HepG2 (cell line): ENCODE measurements around the gene TXNDC11. TPM values are rescaled to one million over a fixed set of nuclear protein-coding genes. Genes with fewer than 3 reads are reported as not detected.

ENCODE experiments used
- HNF1A ChIP-seq, 2 experiments: sonication (generic) in 1 of 2; formaldehyde crosslinking in 1 of 2; IDR thresholded peaks; 2 replicates each; pipeline versions ENCODE4 v1.4.0 to v1.6.1; 2016 to 2020; ENCODE audit warnings: borderline replicate concordance in 1 of 2, low read depth in 1 of 2, mild to moderate bottlenecking in 1 of 2, missing genetic modification reagents in 1 of 2
- KLF12 ChIP-seq: sonication (generic); formaldehyde crosslinking; IDR thresholded peaks from 2 replicates; pipeline ENCODE4 v1.4.0; 2020; ENCODE audit warnings: missing genetic modification reagents, borderline replicate concordance
- MEIS1 ChIP-seq: sonication (generic); formaldehyde crosslinking; IDR thresholded peaks from 2 replicates; pipeline ENCODE4 v1.9.0; 2021; ENCODE audit warnings: mild to moderate bottlenecking, missing genetic modification reagents, moderate library complexity, borderline replicate concordance
- POLR2AphosphoS5 ChIP-seq: IDR thresholded peaks from 2 replicates; pipeline ENCODE4 v1.6.1; 2012; ENCODE audit warnings: low read depth, low read length
- RARA ChIP-seq: IDR thresholded peaks from 2 replicates; pipeline ENCODE4 v1.6.1; 2016; ENCODE audit warnings: missing genetic modification reagents, missing compliant biosample characterization
- ZFAT ChIP-seq: sonication (generic); formaldehyde crosslinking; conservative IDR thresholded peaks from 2 replicates; pipeline ENCODE4 v1.8.1; 2023; ENCODE audit warnings: missing genetic modification reagents, inconsistent platforms
- ZNF33B ChIP-seq: sonication (generic); formaldehyde crosslinking; IDR thresholded peaks from 2 replicates; pipeline ENCODE4 v1.5.1; 2020; ENCODE audit warnings: mild to moderate bottlenecking, missing genetic modification reagents
- ZNF776 ChIP-seq: sonication (generic); formaldehyde crosslinking; IDR thresholded peaks from 2 replicates; pipeline ENCODE4 v1.4.0; 2020; ENCODE audit warnings: mild to moderate bottlenecking, missing genetic modification reagents
- ZSCAN29 ChIP-seq: sonication (generic); formaldehyde crosslinking; conservative IDR thresholded peaks from 2 replicates; pipeline ENCODE4 v1.4.0; 2020; ENCODE audit warnings: mild to moderate bottlenecking, missing genetic modification reagents
- polyA plus RNA-seq, 8 experiments: library from polyadenylated mRNA; depleted of rRNA in 3 of 8; stranded (reverse) in 7 of 8; unstranded in 1 of 8; fragments of >200 nt; fragmentation: Illumina TruSeq in 4 of 8; extraction: Trizol in 4 of 8; gene quantifications; 2 replicates each; pipeline versions ENCODE4 v1.2.1 to v1.2.3, GENCODE V29; 2011 to 2016; ENCODE audit warnings: low read depth in 4 of 8, missing spikeins in 1 of 8, mixed read lengths in 1 of 8; ENCODE audit not compliant: insufficient read depth in 1 of 8
- total RNA-seq, 5 experiments: library from RNA; depleted of rRNA; stranded (reverse); fragments of >200 nt; fragmentation: Illumina TruSeq; extraction: Trizol; gene quantifications; 2 replicates each; pipeline ENCODE4 v1.2.3, GENCODE V29; 2016; ENCODE audit warnings: low read depth in 1 of 5
- TF ChIP-seq, protein P1 (sequence below): sonication (generic); formaldehyde crosslinking; IDR thresholded peaks from 2 replicates; pipeline ENCODE4 v1.4.0; 2020; ENCODE audit warnings: missing genetic modification reagents
- TF ChIP-seq, protein P2 (sequence below): sonication (generic); formaldehyde crosslinking; IDR thresholded peaks from 2 replicates; pipeline ENCODE4 v1.5.1; 2020; ENCODE audit warnings: missing genetic modification reagents, mild to moderate bottlenecking, borderline replicate concordance
- TF ChIP-seq, protein P3 (sequence below): sonication (generic); formaldehyde crosslinking; IDR thresholded peaks from 2 replicates; pipeline ENCODE4 v1.8.0; 2022; ENCODE audit warnings: mild to moderate bottlenecking, missing genetic modification reagents; ENCODE audit not compliant: insufficient replicate concordance
- TF ChIP-seq, protein P4 (sequence below): sonication (generic); formaldehyde crosslinking; IDR thresholded peaks from 2 replicates; pipeline ENCODE4 v1.5.1; 2020; ENCODE audit warnings: mild to moderate bottlenecking, missing genetic modification reagents, borderline replicate concordance
- TF ChIP-seq, protein P5 (sequence below): sonication (generic); formaldehyde crosslinking; IDR thresholded peaks from 2 replicates; pipeline ENCODE4 v1.5.0; 2020; ENCODE audit warnings: mild to moderate bottlenecking, low read depth, missing genetic modification reagents, borderline replicate concordance

TXNDC11 gene
- total and polyA plus RNA-seq, 2 of the 13 experiments (the other 11 are each of a cell fraction or from before 2014, with no cell fraction given): 74.9 to 123 TPM

DNA sequence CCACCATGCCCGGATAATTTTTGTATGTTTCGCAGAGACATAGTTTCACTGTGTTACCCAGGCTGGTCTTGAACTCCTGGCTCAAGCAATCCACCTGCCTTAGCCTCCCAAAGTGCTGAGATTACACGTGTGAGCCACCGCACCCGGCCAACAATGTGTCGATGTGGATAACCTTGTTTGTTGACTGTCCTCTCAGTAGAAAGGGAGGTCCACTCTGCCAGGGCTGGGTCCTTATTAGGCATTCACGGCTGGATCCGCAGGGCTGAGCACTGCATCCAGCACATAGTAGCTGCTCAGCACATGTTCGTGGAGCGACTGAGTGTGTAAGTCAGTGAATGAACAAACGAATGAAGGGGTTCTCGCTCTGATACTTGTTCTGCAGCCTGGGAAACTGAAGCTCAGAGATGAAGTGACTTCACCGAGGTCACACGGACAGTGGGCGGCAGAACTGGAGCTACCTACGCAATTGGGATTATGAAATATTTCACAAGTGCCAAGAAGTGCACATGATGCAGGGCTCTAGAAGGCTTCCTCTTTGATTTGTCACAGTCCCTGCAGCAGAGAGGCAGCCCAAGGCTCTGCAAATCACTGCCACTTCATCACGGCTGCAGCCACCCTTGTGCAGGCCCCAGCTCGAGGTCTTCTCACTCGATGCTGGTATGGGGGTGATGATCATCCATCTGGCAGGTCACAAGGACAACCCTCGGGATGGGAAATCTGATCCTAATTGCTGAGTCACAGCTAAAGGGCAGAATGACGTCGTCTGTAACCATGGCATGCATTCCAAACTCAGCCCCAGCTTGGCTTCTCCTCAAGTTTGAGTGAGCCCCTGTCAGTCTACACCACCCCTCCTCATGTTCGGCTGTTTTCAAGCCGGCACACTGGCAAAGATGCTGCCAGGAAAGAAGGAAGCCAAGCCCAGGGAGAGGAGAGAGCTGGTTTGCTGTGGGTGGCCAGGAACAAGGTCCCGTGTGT lies 102.4 kb downstream of the TXNDC11 start (continued):
- TF ChIP-seq HNF1A (IDR thresholded peaks at IDR 0.05; ENCODE audit: low read depth) (no peak), HNF1A (CRISPR knock-in tag; IDR thresholded peaks at IDR 0.05; ENCODE audit: borderline replicate concordance) (no peak), ZFAT (no peak), KLF12 (CRISPR knock-in tag) (0 out of 2 replicates have a peak, but pooled peaks have one; percentile 37), ZSCAN29 (no peak; the same call in 1 of the 2 replicates), ZNF776 (CRISPR knock-in tag) (peak; percentile 21; the same call in 1 of the 2 replicates), POLR2AphosphoS5 (no peak), RARA (CRISPR knock-in tag) (peak; percentile 78), MEIS1 (CRISPR knock-in tag) (no peak; the same call in 1 of the 2 replicates), ZNF33B (CRISPR knock-in tag) (no peak)
- TF ChIP-seq, protein P1, sequence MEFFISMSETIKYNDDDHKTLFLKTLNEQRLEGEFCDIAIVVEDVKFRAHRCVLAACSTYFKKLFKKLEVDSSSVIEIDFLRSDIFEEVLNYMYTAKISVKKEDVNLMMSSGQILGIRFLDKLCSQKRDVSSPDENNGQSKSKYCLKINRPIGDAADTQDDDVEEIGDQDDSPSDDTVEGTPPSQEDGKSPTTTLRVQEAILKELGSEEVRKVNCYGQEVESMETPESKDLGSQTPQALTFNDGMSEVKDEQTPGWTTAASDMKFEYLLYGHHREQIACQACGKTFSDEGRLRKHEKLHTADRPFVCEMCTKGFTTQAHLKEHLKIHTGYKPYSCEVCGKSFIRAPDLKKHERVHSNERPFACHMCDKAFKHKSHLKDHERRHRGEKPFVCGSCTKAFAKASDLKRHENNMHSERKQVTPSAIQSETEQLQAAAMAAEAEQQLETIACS: no peak
- TF ChIP-seq, protein P2, sequence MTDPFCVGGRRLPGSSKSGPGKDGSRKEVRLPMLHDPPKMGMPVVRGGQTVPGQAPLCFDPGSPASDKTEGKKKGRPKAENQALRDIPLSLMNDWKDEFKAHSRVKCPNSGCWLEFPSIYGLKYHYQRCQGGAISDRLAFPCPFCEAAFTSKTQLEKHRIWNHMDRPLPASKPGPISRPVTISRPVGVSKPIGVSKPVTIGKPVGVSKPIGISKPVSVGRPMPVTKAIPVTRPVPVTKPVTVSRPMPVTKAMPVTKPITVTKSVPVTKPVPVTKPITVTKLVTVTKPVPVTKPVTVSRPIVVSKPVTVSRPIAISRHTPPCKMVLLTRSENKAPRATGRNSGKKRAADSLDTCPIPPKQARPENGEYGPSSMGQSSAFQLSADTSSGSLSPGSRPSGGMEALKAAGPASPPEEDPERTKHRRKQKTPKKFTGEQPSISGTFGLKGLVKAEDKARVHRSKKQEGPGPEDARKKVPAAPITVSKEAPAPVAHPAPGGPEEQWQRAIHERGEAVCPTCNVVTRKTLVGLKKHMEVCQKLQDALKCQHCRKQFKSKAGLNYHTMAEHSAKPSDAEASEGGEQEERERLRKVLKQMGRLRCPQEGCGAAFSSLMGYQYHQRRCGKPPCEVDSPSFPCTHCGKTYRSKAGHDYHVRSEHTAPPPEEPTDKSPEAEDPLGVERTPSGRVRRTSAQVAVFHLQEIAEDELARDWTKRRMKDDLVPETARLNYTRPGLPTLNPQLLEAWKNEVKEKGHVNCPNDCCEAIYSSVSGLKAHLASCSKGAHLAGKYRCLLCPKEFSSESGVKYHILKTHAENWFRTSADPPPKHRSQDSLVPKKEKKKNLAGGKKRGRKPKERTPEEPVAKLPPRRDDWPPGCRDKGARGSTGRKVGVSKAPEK: no peak
- TF ChIP-seq, protein P3, sequence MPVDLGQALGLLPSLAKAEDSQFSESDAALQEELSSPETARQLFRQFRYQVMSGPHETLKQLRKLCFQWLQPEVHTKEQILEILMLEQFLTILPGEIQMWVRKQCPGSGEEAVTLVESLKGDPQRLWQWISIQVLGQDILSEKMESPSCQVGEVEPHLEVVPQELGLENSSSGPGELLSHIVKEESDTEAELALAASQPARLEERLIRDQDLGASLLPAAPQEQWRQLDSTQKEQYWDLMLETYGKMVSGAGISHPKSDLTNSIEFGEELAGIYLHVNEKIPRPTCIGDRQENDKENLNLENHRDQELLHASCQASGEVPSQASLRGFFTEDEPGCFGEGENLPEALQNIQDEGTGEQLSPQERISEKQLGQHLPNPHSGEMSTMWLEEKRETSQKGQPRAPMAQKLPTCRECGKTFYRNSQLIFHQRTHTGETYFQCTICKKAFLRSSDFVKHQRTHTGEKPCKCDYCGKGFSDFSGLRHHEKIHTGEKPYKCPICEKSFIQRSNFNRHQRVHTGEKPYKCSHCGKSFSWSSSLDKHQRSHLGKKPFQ (CRISPR knock-in tag): peak; percentile 54
- TF ChIP-seq, protein P4, sequence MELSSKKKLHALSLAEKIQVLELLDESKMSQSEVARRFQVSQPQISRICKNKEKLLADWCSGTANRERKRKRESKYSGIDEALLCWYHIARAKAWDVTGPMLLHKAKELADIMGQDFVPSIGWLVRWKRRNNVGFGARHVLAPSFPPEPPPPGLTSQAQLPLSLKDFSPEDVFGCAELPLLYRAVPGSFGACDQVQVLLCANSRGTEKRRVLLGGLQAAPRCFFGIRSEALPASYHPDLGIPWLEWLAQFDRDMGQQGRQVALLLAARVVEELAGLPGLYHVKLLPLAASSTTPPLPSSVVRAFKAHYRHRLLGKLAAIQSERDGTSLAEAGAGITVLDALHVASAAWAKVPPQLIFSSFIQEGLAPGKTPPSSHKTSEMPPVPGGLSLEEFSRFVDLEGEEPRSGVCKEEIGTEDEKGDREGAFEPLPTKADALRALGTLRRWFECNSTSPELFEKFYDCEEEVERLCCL (CRISPR knock-in tag): no peak
- TF ChIP-seq, protein P5, sequence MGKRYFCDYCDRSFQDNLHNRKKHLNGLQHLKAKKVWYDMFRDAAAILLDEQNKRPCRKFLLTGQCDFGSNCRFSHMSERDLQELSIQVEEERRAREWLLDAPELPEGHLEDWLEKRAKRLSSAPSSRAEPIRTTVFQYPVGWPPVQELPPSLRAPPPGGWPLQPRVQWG (CRISPR knock-in tag): no peak
